Sigmoid colon (tissue), 4 donors: ENCODE measurements around the gene LRCH4.

Experiments used
- CTCF ChIP-seq, 4 experiments: fragments of 450-650 bp in 3 of 4; fragments of 200-600 bp in 1 of 4; IDR thresholded peaks; one replicate each; pipeline ENCODE4 v1.5.1; 2016 to 2019; ENCODE audit warnings: antibody characterized with exemption in 4 of 4, mild to moderate bottlenecking in 3 of 4, moderate library complexity in 2 of 4
- EP300 ChIP-seq, 4 donors: sonication (generic); formaldehyde crosslinking; IDR thresholded peaks; one replicate each; pipeline ENCODE4 v1.6.1; 2017; ENCODE audit warnings: antibody characterized with exemption in 4 of 4
- POLR2A ChIP-seq, 2 donors: fragments of 450-650 bp; IDR thresholded peaks; one replicate each; pipeline ENCODE4 v1.6.1; 2016; ENCODE audit warnings: antibody characterized with exemption in 2 of 2, mild to moderate bottlenecking in 2 of 2, moderate library complexity in 2 of 2
- POLR2AphosphoS5 ChIP-seq, 4 donors: sonication (generic); formaldehyde crosslinking; IDR thresholded peaks; one replicate each; pipeline ENCODE4 v1.6.1; 2017; ENCODE audit warnings: antibody characterized with exemption in 4 of 4

GRCh38 chr7:100563809-100564400 lies 22.0 kb downstream of the LRCH4 start:
- TF ChIP-seq POLR2A (IDR thresholded peaks at IDR 0.05) (no peak), CTCF (IDR thresholded peaks at IDR 0.05) (peak; percentile 84 to 98 (median 93)), POLR2AphosphoS5 (IDR thresholded peaks at IDR 0.05) (no peak), EP300 (IDR thresholded peaks at IDR 0.05) (no peak)
